Stimulated activated CD4-positive, alpha-beta T cell treated with anti-CD3 and anti-CD28 coated beads, Interleukin-1b, Interleukin-23, amount 100 ng/mL, for 4 hours (primary cell): Measurements from ENCODE around the gene ZNF878.

ENCODE experiments used
- DNase-seq, 2 donors: peaks; one replicate each; pipeline ENCODE4 v3.0.0-alpha.2; 2020; ENCODE audit warnings: low read depth in 2 of 2

The ZNF878 gene

DNA sequence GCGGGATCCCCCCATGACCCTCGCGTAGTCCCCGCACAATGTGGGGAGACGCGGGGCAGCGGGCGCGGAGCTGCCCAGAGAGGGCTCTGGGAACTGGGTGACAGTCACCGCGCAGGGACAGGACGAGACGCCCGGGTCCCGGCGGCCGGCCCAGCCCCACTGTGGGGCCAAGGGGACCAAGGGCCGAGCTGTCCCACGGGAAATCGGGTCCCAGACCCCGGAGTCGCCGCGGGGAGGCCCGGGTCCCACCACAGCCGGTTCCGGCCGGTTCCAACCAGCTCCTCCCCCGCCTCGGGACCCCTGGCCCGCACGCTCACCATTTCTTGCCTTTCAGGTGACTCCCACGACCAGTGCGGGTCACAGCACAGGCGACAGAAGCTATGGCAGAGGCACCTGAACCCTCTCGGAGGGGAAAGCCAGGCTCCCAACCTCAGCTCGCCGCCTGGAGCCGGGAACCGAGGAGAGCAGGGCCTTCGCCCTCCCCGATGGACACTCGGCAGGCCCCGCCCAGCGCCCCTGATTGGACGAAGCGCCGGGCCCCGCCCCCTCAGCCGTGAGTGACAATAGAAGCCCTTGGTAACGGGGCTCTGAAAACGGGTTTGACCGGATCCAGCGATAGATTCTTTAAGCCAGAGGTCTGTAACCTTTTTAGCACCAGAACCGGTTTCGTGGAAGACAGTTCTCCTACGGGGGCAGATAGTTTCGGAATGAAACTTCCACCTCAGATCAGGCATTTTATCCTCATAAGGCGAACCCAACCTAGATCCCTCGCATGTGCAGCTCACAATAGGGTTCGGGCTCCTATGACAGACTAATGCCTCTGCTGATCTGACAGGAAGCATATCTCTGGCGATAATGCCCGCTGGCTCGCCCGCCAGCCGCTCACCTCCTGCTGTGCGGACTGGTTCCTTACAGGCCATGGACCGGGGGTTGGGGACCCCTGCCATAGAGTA, 17.3 kb downstream of the ZNF878 start, which contains the start of gene ZNF433:
ZNF433 (minus strand) TSS at position 460 of the 953 bp plus-strand sequence; CDS start at position 320, 140 bp downstream.
- DNase-seq, result peak in 1 of 2 donors; percentile 77

DNA sequence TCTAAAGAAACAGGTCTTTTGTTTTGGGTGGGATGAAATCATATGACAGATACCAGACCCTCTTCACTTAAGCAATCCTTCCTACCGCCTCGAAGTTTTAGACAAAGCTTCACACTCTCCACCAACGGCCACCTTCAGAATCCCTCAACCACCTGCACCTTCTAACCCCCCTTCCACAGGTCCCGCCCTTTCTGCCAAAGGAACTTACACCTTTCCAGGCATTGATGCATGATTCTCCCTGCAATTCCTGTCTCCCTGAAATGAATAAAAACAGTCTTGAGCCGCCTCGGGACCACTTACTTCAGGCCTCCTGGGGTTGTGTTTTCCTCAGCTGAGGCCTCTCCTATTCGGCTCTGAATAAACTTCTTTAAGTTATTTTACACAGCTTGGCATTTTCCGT, 18.1 kb downstream of the ZNF878 start:
- no peak for DNase-seq

DNA sequence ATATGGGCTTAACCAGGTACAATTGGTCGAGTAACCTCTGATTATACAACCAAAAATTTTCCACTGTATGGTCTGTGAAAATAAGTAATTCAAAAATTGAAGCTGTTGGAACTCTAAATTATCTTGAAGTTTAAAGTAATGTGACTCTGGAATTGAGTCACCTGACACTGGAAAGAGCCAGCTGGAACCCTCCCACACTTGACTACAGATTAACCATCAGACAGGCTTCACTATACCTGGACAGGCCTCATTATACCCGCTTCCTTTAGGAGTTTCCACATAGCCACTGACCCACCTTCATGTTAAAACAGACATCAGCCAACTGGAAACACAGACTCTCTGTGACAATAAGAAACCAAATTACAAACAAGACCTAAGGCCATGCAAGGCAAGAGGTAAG, 18.6 kb downstream of the ZNF878 start:
- DNase-seq, result no peak

DNA sequence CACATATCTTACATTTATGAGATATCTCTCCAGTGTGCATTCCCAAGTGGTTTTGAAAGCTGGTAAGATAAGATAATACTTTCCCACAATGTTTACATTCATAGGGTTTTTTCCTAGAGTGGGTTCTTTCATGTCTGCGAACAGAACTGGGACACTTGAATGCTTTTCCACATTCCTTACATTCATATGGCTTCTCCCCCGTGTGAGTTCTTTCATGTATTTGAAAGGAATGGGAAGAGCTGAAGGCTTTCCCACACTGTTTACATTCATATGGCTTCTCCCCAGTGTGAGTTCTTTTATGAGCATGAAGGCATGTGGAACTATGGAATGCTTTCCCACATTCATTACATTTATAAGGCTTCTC, 37.0 kb downstream of the ZNF878 start:
- DNase-seq, result no peak

DNA sequence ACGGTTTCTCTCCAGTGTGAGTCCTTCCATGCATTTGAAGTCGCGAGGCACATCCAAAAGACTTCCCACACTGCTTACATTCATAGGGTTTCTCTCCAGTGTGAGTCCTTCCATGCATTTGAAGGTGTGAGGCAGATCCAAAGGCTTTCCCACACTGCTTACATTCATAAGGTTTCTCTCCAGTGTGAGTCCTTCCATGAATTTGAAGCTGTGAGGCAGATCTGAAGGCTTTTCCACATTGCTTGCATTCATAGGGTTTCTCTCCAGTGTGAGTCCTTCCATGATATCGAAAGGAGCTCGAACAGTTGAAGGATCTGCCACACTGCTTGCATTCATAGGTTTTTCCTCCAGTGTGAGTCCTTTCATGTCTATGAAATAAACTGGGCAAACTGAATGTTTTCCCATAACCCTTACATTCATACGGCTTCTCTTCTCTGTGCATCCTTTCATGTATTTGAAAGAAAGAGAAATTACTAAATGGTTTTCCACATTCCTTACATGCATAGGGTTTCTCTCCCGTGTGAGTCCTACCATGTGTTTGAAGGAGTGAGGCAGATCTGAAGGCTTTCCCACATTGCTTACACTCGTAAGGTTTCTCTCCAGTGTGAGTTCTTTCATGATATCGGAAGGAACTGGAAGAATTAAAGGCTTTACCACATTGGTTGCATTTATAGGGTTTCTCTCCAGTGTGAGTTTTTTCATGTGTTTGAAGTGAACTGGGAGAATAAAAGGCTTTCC, 37.6 kb downstream of the ZNF878 start:
- DNase-seq, result no peak

DNA sequence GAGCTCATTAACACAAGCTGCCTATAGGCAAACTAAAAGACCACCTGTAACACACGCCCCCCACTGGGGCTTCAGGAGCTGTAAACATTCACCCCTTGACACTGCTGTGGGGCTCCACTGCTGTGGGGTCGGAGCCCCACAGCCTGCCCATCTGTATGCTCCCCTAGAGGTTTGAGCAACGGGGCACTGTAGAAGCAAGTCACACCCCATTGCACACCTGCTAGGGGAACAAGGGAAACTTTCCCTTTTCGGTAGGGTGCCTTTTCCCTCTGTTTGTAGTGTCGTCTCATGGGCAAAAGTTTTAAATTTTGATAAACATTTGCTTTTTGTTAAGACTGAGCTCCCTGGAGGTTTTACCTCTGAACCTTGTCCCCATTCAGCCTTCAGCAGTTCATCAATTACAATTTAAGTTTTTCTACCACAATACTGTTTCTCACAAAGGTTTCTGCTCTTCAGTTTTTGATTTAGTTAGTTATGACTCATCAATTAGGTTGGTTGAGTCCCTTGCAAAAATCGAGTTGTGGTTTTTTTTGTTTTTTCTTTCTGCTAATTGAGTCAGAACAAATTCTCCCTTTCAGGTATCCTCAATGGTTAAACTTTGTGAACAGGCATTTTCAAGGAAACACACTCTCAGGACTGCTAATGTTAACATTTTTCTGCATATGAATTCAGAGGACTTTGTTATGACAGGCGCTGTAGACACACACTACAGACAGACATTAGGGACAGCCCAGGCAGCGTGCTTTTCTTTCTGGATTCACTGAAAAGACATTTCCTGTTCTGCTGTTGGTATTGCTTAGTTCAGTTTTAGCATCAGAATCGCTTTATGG, 52.4 kb downstream of the ZNF878 start:
- no peak for DNase-seq

DNA sequence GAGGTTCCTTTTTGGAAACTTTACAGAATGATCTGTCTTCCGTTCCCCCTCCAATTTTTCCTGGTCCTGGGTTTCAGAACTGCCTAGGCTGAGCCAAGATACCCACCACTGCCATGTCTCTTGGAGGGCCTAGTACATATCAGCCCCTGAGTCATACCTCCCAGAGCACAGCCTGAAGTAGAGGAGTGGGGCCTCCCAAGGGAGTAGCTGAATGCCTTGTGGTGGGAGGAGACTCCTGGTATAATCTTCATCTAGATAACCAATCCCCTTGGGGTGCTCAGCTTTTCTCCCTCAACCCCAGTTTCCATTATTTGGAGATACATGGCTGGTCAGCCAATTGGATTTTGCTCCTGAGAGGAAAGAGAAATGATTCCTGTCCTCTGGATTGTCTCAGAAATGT, 57.6 kb downstream of the ZNF878 start:
- DNase-seq, result no peak
